K562 (cell line): ENCODE data around the gene CNOT11. TPM values are rescaled to one million over a fixed set of nuclear protein-coding genes. Genes with fewer than 3 reads are reported as not detected.

Experiments
- ARNT ChIP-seq, 2 experiments: fragments of 450-650 bp; IDR thresholded peaks; 2 replicates each; pipeline ENCODE4 v1.6.1; 2016; ENCODE audit warnings: mild to moderate bottlenecking in 1 of 2
- CREBBP ChIP-seq: IDR thresholded peaks from one replicate; pipeline ENCODE4 v1.6.1; 2012; ENCODE audit warnings: low read depth, mild to moderate bottlenecking, control low read depth, inconsistent platforms, low read length
- L3MBTL2 ChIP-seq: fragments of 450-650 bp; IDR thresholded peaks from 2 replicates; pipeline ENCODE4 v1.6.1; 2016; ENCODE audit warnings: mild to moderate bottlenecking, moderate library complexity
- MTA1 ChIP-seq: fragments of 450-650 bp; IDR thresholded peaks from 2 replicates; pipeline ENCODE4 v1.6.1; 2017; ENCODE audit warnings: borderline replicate concordance
- MXI1 ChIP-seq: IDR thresholded peaks from 2 replicates; pipeline ENCODE4 v1.6.1; 2011; ENCODE audit warnings: low read depth, mild to moderate bottlenecking, improper control_type of control experiment, low read length
- NONO ChIP-seq, 2 experiments: fragments of 200-400 bp in 1 of 2; fragments of 450-650 bp in 1 of 2; formaldehyde crosslinking in 1 of 2; IDR thresholded peaks; 2 replicates each; pipeline ENCODE4 v1.6.1; 2017; ENCODE audit warnings: low read depth in 2 of 2, mild to moderate bottlenecking in 2 of 2, moderate library complexity in 2 of 2, low read length in 1 of 2
- POLR2G ChIP-seq: fragments of 200-400 bp; formaldehyde crosslinking; IDR thresholded peaks from 2 replicates; pipeline ENCODE4 v1.6.1; 2017; ENCODE audit warnings: low read depth, mild to moderate bottlenecking, antibody characterized with exemption, low read length, moderate library complexity
- ZNF408 ChIP-seq: fragments of 250-450 bp; sonication (Bioruptor Pico); IDR thresholded peaks from 2 replicates; pipeline ENCODE4 v1.4.0; 2020; ENCODE audit warnings: low read depth, mild to moderate bottlenecking, moderate library complexity
- ZNF668 ChIP-seq: fragments of 250-450 bp; sonication (Bioruptor Pico); IDR thresholded peaks from 2 replicates; pipeline ENCODE4 v1.8.0; 2022; ENCODE audit warnings: mild to moderate bottlenecking, inconsistent platforms
- ZNF76 ChIP-seq: fragments of 250-450 bp; sonication (Bioruptor Pico); IDR thresholded peaks from 2 replicates; pipeline ENCODE4 v1.4.0; 2020; ENCODE audit warnings: mild to moderate bottlenecking, moderate library complexity, borderline replicate concordance
- polyA plus RNA-seq, 8 experiments: library from polyadenylated mRNA; depleted of rRNA in 4 of 8; stranded (reverse) in 5 of 8; unstranded in 3 of 8; fragments of >200 nt; fragmentation: Nextera tagmentation in 2 of 8; fragmentation: Illumina TruSeq in 1 of 8; extraction: Ambion mirVana in 2 of 8; extraction: Trizol in 1 of 8; gene quantifications; 2 replicates each; pipeline versions ENCODE4 v1.2.1 to v1.2.3, GENCODE V29; 2011 to 2014; ENCODE audit warnings: inconsistent platforms in 1 of 8, missing spikeins in 1 of 8
- total RNA-seq, 7 experiments: library from RNA; depleted of rRNA in 6 of 7; stranded (reverse); fragments of >200 nt in 6 of 7; fragmentation: Illumina TruSeq in 2 of 7; extraction: Trizol in 2 of 7; gene quantifications; 2 replicates each; pipeline versions ENCODE4 v1.2.1 to v1.2.3, GENCODE V29; 2011 to 2021; ENCODE audit warnings: low replicate concordance in 1 of 7
- TF ChIP-seq, protein P1 (sequence below): fragments of 450-650 bp; IDR thresholded peaks from 2 replicates; pipeline ENCODE4 v1.6.1; 2018; ENCODE audit not compliant: partially characterized antibody
- TF ChIP-seq, protein P2 (sequence below): fragments of 250-450 bp; sonication (Bioruptor Pico); IDR thresholded peaks from 2 replicates; pipeline ENCODE4 v1.4.0; 2020; ENCODE audit warnings: mild to moderate bottlenecking
- TF ChIP-seq, protein P3 (sequence below): fragments of 450-650 bp; IDR thresholded peaks from 2 replicates; pipeline ENCODE4 v1.6.1; 2017; ENCODE audit warnings: antibody characterized with exemption, mild to moderate bottlenecking
- TF ChIP-seq, protein P4 (sequence below), 2 experiments: IDR thresholded peaks; 2 replicates each; pipeline ENCODE4 v1.6.1; 2012; ENCODE audit warnings: improper control_type of control experiment in 2 of 2, low read depth in 2 of 2, low read length in 2 of 2, borderline replicate concordance in 1 of 2

Gene CNOT11
- total and polyA plus RNA-seq, 9 of the 15 experiments (the other 6 are each of a cell fraction or from before 2014, with no cell fraction given): 12.7 to 163 (median 64.2) TPM

DNA sequence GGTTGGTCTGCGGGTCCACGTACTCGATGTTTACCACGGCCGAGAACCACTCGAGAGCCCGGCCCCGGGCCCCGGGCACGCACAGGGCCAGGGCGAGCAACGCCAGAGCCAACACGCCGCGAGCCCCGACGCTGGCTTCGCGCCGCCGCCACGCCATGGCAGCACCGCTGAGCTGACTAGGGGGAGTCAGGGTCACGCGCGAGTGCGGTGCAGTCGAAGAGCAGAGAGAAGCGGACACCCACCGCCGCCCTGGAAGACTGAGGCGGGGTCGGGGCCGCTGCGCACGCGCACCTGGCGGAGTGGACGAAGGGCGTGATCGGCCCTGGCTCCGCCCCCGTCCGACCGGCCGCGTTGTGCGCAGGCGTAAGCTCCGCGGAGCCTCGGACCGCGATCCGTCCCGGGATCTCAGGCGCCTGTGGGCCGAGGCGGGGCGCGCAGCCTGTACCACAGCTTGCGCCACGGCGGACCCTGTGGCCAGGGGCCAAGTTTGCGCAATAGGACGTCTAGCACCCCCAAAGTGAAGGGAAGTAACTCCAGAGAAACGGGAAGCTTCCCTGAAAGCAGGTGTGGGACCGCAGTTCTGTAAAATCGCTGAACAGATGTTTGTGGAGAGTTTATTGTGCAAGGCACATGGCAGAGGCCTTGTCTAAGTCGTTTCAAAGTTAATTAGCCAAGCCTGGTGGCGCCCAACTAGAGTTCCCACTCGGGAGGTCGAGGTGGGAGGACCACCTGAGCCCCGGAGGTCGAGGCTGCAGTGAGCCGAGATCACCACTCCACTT lies 55.9 kb downstream of the CNOT11 start, which contains the start of gene RNF149 (continued):
- TF ChIP-seq, protein P1, sequence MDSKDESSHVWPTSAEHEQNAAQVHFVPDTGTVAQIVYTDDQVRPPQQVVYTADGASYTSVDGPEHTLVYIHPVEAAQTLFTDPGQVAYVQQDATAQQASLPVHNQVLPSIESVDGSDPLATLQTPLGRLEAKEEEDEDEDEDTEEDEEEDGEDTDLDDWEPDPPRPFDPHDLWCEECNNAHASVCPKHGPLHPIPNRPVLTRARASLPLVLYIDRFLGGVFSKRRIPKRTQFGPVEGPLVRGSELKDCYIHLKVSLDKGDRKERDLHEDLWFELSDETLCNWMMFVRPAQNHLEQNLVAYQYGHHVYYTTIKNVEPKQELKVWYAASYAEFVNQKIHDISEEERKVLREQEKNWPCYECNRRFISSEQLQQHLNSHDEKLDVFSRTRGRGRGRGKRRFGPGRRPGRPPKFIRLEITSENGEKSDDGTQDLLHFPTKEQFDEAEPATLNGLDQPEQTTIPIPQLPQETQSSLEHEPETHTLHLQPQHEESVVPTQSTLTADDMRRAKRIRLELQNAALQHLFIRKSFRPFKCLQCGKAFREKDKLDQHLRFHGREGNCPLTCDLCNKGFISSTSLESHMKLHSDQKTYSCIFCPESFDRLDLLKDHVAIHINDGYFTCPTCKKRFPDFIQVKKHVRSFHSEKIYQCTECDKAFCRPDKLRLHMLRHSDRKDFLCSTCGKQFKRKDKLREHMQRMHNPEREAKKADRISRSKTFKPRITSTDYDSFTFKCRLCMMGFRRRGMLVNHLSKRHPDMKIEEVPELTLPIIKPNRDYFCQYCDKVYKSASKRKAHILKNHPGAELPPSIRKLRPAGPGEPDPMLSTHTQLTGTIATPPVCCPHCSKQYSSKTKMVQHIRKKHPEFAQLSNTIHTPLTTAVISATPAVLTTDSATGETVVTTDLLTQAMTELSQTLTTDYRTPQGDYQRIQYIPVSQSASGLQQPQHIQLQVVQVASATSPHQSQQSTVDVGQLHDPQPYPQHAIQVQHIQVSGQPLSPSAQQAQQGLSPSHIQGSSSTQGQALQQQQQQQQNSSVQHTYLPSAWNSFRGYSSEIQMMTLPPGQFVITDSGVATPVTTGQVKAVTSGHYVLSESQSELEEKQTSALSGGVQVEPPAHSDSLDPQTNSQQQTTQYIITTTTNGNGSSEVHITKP: peak; percentile 72
- TF ChIP-seq, protein P2, sequence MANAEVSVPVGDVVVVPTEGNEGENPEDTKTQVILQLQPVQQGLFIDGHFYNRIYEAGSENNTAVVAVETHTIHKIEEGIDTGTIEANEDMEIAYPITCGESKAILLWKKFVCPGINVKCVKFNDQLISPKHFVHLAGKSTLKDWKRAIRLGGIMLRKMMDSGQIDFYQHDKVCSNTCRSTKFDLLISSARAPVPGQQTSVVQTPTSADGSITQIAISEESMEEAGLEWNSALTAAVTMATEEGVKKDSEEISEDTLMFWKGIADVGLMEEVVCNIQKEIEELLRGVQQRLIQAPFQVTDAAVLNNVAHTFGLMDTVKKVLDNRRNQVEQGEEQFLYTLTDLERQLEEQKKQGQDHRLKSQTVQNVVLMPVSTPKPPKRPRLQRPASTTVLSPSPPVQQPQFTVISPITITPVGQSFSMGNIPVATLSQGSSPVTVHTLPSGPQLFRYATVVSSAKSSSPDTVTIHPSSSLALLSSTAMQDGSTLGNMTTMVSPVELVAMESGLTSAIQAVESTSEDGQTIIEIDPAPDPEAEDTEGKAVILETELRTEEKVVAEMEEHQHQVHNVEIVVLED (CRISPR knock-in tag): peak; percentile 64; the same call in 1 of the 2 replicates
- TF ChIP-seq ZNF668 (CRISPR knock-in tag) (peak; percentile 56; the same call in 1 of the 2 replicates), L3MBTL2 (peak; percentile 90), ARNT (IDR thresholded peaks at IDR 0.05) (no peak), MXI1 (0 out of 2 replicates have a peak, but pooled peaks have one; percentile 12), ZNF76 (CRISPR knock-in tag) (0 out of 2 replicates have a peak, but pooled peaks have one; percentile 49), CREBBP (no peak), NONO (IDR thresholded peaks at IDR 0.05; ENCODE audit: low read depth in 2 of 2, low read length in 1 of 2) (peak in 1 of 2 experiments; percentile 50; a peak in 1 of 4 replicates), MTA1 (peak; percentile 45; the same call in 1 of the 2 replicates), ZNF408 (CRISPR knock-in tag) (no peak), POLR2G (peak; percentile 90)
- TF ChIP-seq, protein P3, sequence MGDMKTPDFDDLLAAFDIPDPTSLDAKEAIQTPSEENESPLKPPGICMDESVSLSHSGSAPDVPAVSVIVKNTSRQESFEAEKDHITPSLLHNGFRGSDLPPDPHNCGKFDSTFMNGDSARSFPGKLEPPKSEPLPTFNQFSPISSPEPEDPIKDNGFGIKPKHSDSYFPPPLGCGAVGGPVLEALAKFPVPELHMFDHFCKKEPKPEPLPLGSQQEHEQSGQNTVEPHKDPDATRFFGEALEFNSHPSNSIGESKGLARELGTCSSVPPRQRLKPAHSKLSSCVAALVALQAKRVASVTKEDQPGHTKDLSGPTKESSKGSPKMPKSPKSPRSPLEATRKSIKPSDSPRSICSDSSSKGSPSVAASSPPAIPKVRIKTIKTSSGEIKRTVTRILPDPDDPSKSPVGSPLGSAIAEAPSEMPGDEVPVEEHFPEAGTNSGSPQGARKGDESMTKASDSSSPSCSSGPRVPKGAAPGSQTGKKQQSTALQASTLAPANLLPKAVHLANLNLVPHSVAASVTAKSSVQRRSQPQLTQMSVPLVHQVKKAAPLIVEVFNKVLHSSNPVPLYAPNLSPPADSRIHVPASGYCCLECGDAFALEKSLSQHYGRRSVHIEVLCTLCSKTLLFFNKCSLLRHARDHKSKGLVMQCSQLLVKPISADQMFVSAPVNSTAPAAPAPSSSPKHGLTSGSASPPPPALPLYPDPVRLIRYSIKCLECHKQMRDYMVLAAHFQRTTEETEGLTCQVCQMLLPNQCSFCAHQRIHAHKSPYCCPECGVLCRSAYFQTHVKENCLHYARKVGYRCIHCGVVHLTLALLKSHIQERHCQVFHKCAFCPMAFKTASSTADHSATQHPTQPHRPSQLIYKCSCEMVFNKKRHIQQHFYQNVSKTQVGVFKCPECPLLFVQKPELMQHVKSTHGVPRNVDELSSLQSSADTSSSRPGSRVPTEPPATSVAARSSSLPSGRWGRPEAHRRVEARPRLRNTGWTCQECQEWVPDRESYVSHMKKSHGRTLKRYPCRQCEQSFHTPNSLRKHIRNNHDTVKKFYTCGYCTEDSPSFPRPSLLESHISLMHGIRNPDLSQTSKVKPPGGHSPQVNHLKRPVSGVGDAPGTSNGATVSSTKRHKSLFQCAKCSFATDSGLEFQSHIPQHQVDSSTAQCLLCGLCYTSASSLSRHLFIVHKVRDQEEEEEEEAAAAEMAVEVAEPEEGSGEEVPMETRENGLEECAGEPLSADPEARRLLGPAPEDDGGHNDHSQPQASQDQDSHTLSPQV: peak; percentile 83
- TF ChIP-seq, protein P4, sequence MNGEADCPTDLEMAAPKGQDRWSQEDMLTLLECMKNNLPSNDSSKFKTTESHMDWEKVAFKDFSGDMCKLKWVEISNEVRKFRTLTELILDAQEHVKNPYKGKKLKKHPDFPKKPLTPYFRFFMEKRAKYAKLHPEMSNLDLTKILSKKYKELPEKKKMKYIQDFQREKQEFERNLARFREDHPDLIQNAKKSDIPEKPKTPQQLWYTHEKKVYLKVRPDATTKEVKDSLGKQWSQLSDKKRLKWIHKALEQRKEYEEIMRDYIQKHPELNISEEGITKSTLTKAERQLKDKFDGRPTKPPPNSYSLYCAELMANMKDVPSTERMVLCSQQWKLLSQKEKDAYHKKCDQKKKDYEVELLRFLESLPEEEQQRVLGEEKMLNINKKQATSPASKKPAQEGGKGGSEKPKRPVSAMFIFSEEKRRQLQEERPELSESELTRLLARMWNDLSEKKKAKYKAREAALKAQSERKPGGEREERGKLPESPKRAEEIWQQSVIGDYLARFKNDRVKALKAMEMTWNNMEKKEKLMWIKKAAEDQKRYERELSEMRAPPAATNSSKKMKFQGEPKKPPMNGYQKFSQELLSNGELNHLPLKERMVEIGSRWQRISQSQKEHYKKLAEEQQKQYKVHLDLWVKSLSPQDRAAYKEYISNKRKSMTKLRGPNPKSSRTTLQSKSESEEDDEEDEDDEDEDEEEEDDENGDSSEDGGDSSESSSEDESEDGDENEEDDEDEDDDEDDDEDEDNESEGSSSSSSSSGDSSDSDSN (IDR thresholded peaks at IDR 0.05; ENCODE audit: borderline replicate concordance in 1 of 2, low read depth in 2 of 2, low read length in 2 of 2): peak in 1 of 2 experiments; percentile 65; a peak in 1 of 4 replicates
